Loucy (cell line): ENCODE data around the gene NFKBIA.

ENCODE experiments used
- H2AFZ ChIP-seq: fragments of 200-600 bp; sonication (generic); 2 replicates; pipeline ENCODE4 v1.6.0; 2016; ENCODE audit warnings: antibody characterized with exemption, mild to moderate bottlenecking, low read length, moderate library complexity
- H3F3A ChIP-seq: fragments of 200-600 bp; 2 replicates; pipeline ENCODE4 v1.6.0; 2016; ENCODE audit warnings: antibody characterized with exemption, low read depth, mild to moderate bottlenecking
- H3K27me3 ChIP-seq: fragments of 200-600 bp; sonication (generic); 2 replicates; pipeline ENCODE4 v1.6.1; 2014; ENCODE audit warnings: low read length, mild to moderate bottlenecking; ENCODE audit not compliant: insufficient read depth, poor library complexity, severe bottlenecking
- H3K36me3 ChIP-seq: fragments of 200-600 bp; sonication (generic); 2 replicates; pipeline ENCODE4 v1.6.1; 2016; ENCODE audit warnings: low read length; ENCODE audit not compliant: insufficient read depth
- H3K4me1 ChIP-seq: fragments of 200-600 bp; sonication (generic); 2 replicates; pipeline ENCODE4 v1.5.1; 2014; ENCODE audit warnings: low read length, mild to moderate bottlenecking; ENCODE audit not compliant: insufficient read depth, poor library complexity, severe bottlenecking
- H3K4me2 ChIP-seq: fragments of 200-600 bp; sonication (generic); 2 replicates; pipeline ENCODE4 v1.6.0; 2014; ENCODE audit warnings: antibody characterized with exemption, low read length, low read depth, mild to moderate bottlenecking; ENCODE audit not compliant: poor library complexity, severe bottlenecking
- H3K4me3 ChIP-seq: fragments of 200-600 bp; sonication (generic); 2 replicates; pipeline ENCODE4 v1.5.1; 2014; ENCODE audit warnings: low read length, mild to moderate bottlenecking, mixed read lengths; ENCODE audit not compliant: poor library complexity, severe bottlenecking
- H3K79me2 ChIP-seq: fragments of 200-600 bp; sonication (generic); 2 replicates; pipeline ENCODE4 v1.6.1; 2014; ENCODE audit warnings: low read length; ENCODE audit not compliant: insufficient read depth
- H3K9ac ChIP-seq: fragments of 200-600 bp; sonication (generic); 2 replicates; pipeline ENCODE4 v1.6.0; 2014; ENCODE audit warnings: mild to moderate bottlenecking, low read depth, low read length, moderate library complexity; ENCODE audit not compliant: poor library complexity, severe bottlenecking
- H3K9me2 ChIP-seq: fragments of 200-600 bp; sonication (generic); replicated peaks from 2 replicates; pipeline ENCODE4 v1.6.1; 2016; ENCODE audit warnings: low read depth, low read length, mixed read lengths
- H3K9me3 ChIP-seq: fragments of 200-600 bp; sonication (generic); 2 replicates; pipeline ENCODE4 v1.6.1; 2014; ENCODE audit warnings: mild to moderate bottlenecking, antibody characterized with exemption, low read length, low read depth; ENCODE audit not compliant: insufficient read depth
- H4K20me1 ChIP-seq: fragments of 200-600 bp; sonication (generic); 2 replicates; pipeline ENCODE4 v1.6.0; 2014; ENCODE audit warnings: antibody characterized with exemption, low read length, mild to moderate bottlenecking; ENCODE audit not compliant: insufficient read depth, poor library complexity, severe bottlenecking
- CTCF ChIP-seq: fragments of 200-600 bp; sonication (generic); conservative IDR thresholded peaks from 2 replicates; pipeline ENCODE4 v1.5.1; 2014; ENCODE audit warnings: mild to moderate bottlenecking, antibody characterized with exemption, low read length
- EZH2phosphoT487 ChIP-seq: fragments of 200-600 bp; IDR thresholded peaks from 2 replicates; pipeline ENCODE4 v1.6.1; 2018; ENCODE audit warnings: antibody characterized with exemption, mild to moderate bottlenecking, moderate library complexity, borderline replicate concordance

The NFKBIA gene

GRCh38 chr14:35389315-35389667 lies 15.3 kb downstream of the NFKBIA start:
- H2AFZ ChIP-seq: no peak overlapping the region
- H4K20me1 ChIP-seq: no peaks in the 10 kb centered on the region
- TF ChIP-seq CTCF (no peak), EZH2phosphoT487 (no peak)

GRCh38 chr14:35388656-35389314 lies 15.8 kb downstream of the NFKBIA start:
- H3K79me2 ChIP-seq: no peaks in the 10 kb centered on the region
- H3K9ac ChIP-seq: no peak overlapping the region
- H3K4me1 ChIP-seq: no peaks in the 10 kb centered on the region
- no peaks in the 10 kb centered on the region for H3K27me3 ChIP-seq
- H3K4me3 ChIP-seq: no peak overlapping the region
- no peak overlapping the region for H2AFZ ChIP-seq
- no peaks in the 10 kb centered on the region for H3K9me3 ChIP-seq
- TF ChIP-seq EZH2phosphoT487: no peak
- no peak overlapping the region for H3K4me2 ChIP-seq
- no peaks in the 10 kb centered on the region for H3F3A ChIP-seq
- no peaks in the 10 kb centered on the region for H4K20me1 ChIP-seq
- H3K9me2 ChIP-seq: no peaks in the 10 kb centered on the region
- no peaks in the 10 kb centered on the region for H3K36me3 ChIP-seq

More at GRCh38 chr14:35389315-35389667, 15.3 kb downstream of the NFKBIA start:
- Histone ChIP-seq H3K79me2 (no peaks in the 10 kb centered on the region), H3K9me3 (no peaks in the 10 kb centered on the region), H3K4me3 (no peak overlapping the region), H3K27me3 (no peaks in the 10 kb centered on the region), H3K4me1 (no peaks in the 10 kb centered on the region), H3K9ac (no peak overlapping the region), H3K36me3 (no peaks in the 10 kb centered on the region), H3K4me2 (no peak overlapping the region), H3K9me2 (no peaks in the 10 kb centered on the region), H3F3A (no peaks in the 10 kb centered on the region)

- Histone ChIP-seq H4K20me1 (no peaks in the 10 kb centered on the region), H3K27me3 (no peaks in the 10 kb centered on the region), H3K36me3 (no peaks in the 10 kb centered on the region), H3F3A (no peaks in the 10 kb centered on the region), H3K9me2 (no peaks in the 10 kb centered on the region), H3K79me2 (no peaks in the 10 kb centered on the region), H2AFZ (no peak overlapping the region), H3K4me1 (no peaks in the 10 kb centered on the region), H3K4me2 (no peak overlapping the region), H3K9me3 (no peaks in the 10 kb centered on the region), H3K9ac (no peak overlapping the region), H3K4me3 (no peak overlapping the region)
- TF ChIP-seq EZH2phosphoT487: no peak
- no peak for TF ChIP-seq CTCF
Measured at GRCh38 chr14:35387713-35388579, 16.6 kb downstream of the NFKBIA start.
